Caco-2 (cell line): ENCODE data around the gene MEA1. TPM values are rescaled to one million over a fixed set of nuclear protein-coding genes. Genes with fewer than 3 reads are reported as not detected.

Source experiments
- BruUV-seq: library from RNA; stranded (reverse); fragments of 400-500 nt; replicated peaks from 2 replicates; lab custom pipeline; 2021; lab: Mats Ljungman, UMichigan
- CTCF ChIA-PET: fragments of 300-600 bp; sonication (Branson Sonifier 250); formaldehyde crosslinking; loops from one replicate; lab custom pipeline; 2022; ENCODE audit warnings: antibody characterized with exemption; lab: Charles Lee
- POLR2A ChIA-PET: fragments of 300-600 bp; sonication (Branson Sonifier 250); formaldehyde crosslinking; loops from one replicate; lab custom pipeline; 2022; ENCODE audit warnings: antibody characterized with exemption; lab: Charles Lee
- DNase-seq, 2 experiments: peaks; one replicate each; pipeline versions ENCODE4 v3.0.0 to v3.0.0-alpha.2; 2020 to 2022
- H3K27me3 ChIP-seq: replicated peaks from 2 replicates; pipeline ENCODE4 v1.6.0; 2011; ENCODE audit warnings: low read length; ENCODE audit not compliant: control insufficient read depth, insufficient read depth
- H3K36me3 ChIP-seq: 2 replicates; pipeline ENCODE4 v1.5.1; 2011; ENCODE audit warnings: low read length; ENCODE audit not compliant: control insufficient read depth, insufficient read depth
- H3K4me1 ChIP-seq: fragments of 250-450 bp; sonication (Bioruptor Pico); 2 replicates; pipeline ENCODE4 v1.5.1; 2020; ENCODE audit warnings: mild to moderate bottlenecking
- H3K4me3 ChIP-seq: 2 replicates; pipeline ENCODE4 v1.5.1; 2011; ENCODE audit warnings: low read depth, mild to moderate bottlenecking, control low read depth, low read length
- H3K9me3 ChIP-seq: fragments of 250-450 bp; sonication (Bioruptor Pico); 2 replicates; pipeline ENCODE4 v1.5.1; 2020; ENCODE audit warnings: mild to moderate bottlenecking, moderate library complexity
- H3K27ac Mint-ChIP-seq: one replicate; pipeline ENCODE4 v1.8.0; 2022; ENCODE audit warnings: mixed read lengths; ENCODE audit not compliant: unreplicated experiment
- H3K27me3 Mint-ChIP-seq: one replicate; pipeline ENCODE4 v1.8.0; 2022; ENCODE audit warnings: mixed read lengths; ENCODE audit not compliant: insufficient read depth, unreplicated experiment
- H3K36me3 Mint-ChIP-seq: one replicate; pipeline ENCODE4 v1.8.0; 2022; ENCODE audit warnings: mild to moderate bottlenecking, mixed read lengths; ENCODE audit not compliant: insufficient read depth, unreplicated experiment
- H3K4me1 Mint-ChIP-seq: one replicate; pipeline ENCODE4 v1.8.0; 2022; ENCODE audit warnings: low read depth, mixed read lengths; ENCODE audit not compliant: unreplicated experiment
- H3K4me3 Mint-ChIP-seq: one replicate; pipeline ENCODE4 v1.8.0; 2022; ENCODE audit warnings: mild to moderate bottlenecking, moderate library complexity, mixed read lengths; ENCODE audit not compliant: unreplicated experiment
- H3K9me3 Mint-ChIP-seq: one replicate; pipeline ENCODE4 v1.8.0; 2022; ENCODE audit warnings: mixed read lengths; ENCODE audit not compliant: unreplicated experiment
- intact Hi-C: fragments of 100-400 bp; cut with micrococcal nuclease; formaldehyde crosslinking; loops from one replicate; pipeline ENCODE4 v1.10.0; 2022; ENCODE audit not compliant: unreplicated experiment
- total RNA-seq: library from RNA; stranded (reverse); gene quantifications from 2 replicates; pipeline ENCODE4 v1.2.3, GENCODE V29; 2022
- TF ChIP-seq, protein P1 (sequence below), 2 experiments: fragments of 200-600 bp in 1 of 2; IDR thresholded peaks; 1 replicate in 1 of 2; 2 replicates in 1 of 2; pipeline versions ENCODE4 v1.5.1 to v1.8.0; 2011 to 2022; ENCODE audit warnings: antibody characterized with exemption in 1 of 2, control low read depth in 1 of 2, inconsistent platforms in 1 of 2, low read depth in 1 of 2, low read length in 1 of 2, mild to moderate bottlenecking in 1 of 2, moderate library complexity in 1 of 2; ENCODE audit not compliant: insufficient read depth in 1 of 2, severe bottlenecking in 1 of 2, unreplicated experiment in 1 of 2

MEA1 gene
- total RNA-seq, 1 experiment from 2014 or later = 62.3 TPM

DNA sequence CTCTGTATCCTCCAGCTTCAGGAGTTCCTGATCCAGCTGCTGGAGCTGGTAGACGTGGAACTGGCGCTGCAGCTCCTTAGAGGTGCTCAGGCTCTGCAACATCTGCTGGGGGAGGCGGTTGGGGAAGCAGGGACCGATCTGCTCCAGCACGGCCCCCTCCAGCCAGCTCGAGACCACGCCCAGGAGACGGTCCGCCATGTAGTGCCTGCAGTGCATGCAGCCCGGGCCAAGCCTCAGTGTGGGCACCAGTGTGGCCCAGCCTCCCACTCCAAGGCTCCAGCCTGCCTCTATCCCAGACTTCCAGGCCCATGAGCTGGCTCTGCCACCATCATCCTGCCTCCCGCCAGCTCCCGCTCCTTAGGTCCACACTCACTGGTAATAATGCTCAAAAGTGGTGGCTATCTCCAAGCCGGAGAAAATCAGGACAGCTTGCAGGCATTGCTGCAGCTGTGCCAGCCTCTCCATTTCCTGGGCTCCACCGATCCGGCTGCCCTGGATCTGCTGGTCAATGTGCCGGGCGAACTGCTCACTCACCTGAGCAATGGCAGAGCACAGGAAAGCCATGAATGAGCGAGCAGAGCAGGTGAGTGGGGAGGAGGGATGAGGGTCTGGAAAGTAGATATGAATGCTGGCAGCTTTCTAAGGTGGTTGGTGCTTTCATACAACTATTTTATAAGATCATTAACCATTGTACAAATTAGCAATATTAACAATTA, 27.0 kb upstream of the MEA1 start:
- peaks cover 4% of the 10 kb centered on the region for H3K36me3 ChIP-seq
- no peak overlapping the region for H3K4me3 ChIP-seq
- no peaks in the 10 kb centered on the region for H3K27me3 ChIP-seq
- no peaks in the 10 kb centered on the region for H3K27me3 Mint-ChIP-seq
- TF ChIP-seq, protein P1, sequence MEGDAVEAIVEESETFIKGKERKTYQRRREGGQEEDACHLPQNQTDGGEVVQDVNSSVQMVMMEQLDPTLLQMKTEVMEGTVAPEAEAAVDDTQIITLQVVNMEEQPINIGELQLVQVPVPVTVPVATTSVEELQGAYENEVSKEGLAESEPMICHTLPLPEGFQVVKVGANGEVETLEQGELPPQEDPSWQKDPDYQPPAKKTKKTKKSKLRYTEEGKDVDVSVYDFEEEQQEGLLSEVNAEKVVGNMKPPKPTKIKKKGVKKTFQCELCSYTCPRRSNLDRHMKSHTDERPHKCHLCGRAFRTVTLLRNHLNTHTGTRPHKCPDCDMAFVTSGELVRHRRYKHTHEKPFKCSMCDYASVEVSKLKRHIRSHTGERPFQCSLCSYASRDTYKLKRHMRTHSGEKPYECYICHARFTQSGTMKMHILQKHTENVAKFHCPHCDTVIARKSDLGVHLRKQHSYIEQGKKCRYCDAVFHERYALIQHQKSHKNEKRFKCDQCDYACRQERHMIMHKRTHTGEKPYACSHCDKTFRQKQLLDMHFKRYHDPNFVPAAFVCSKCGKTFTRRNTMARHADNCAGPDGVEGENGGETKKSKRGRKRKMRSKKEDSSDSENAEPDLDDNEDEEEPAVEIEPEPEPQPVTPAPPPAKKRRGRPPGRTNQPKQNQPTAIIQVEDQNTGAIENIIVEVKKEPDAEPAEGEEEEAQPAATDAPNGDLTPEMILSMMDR (IDR thresholded peaks at IDR 0.05; ENCODE audit: insufficient read depth in 1 of 2, low read depth in 1 of 2, low read length in 1 of 2, severe bottlenecking in 1 of 2, unreplicated experiment in 1 of 2) = no peak
- CTCF ChIA-PET = interaction anchor here (0.6 kb wide), 1 partner anchor 562 kb away, joined by 3 read pairs; no protein-coding TSS in a partner anchor
- no peaks in the 10 kb centered on the region for H3K9me3 Mint-ChIP-seq
- H3K36me3 Mint-ChIP-seq = peaks cover 70% of the 10 kb centered on the region
- no peaks in the 10 kb centered on the region for H3K4me1 ChIP-seq
- intact Hi-C loops = no loop called here
- H3K4me1 Mint-ChIP-seq = peaks cover 3% of the 10 kb centered on the region
- H3K9me3 ChIP-seq = no peaks in the 10 kb centered on the region
- no peak overlapping the region for H3K27ac Mint-ChIP-seq
- BruUV-seq = no TSS peak
- DNase-seq = no peak
- POLR2A ChIA-PET = interaction anchor here (0.6 kb wide), 1 partner anchor 123 kb away, joined by 6 read pairs; no protein-coding TSS in a partner anchor
- no peak overlapping the region for H3K4me3 Mint-ChIP-seq

DNA sequence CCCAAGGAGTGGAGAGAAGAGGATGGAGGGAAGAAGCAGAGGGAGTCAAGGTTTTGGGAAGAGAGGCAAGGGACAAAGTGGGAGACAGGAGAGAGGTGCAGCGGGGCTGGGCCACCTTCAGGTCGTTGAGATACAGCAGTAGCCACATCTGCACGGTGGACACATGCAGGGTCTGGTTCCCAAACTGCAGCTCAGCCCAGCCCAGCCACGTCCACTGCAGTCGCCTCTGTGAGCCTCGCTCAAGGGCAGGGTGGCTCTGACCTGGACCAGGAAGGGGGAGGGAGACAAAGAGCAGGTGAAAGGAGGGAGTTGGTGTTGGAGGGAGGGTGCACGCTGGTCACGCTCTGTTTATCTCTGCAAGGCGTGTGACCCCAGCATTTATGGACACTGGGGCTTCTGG, 25.0 kb upstream of the MEA1 start:
- Mint-ChIP-seq H3K9me3 (no peaks in the 10 kb centered on the region), H3K4me3 (no peak overlapping the region), H3K27ac (no peak overlapping the region), H3K4me1 (peaks cover 6% of the 10 kb centered on the region), H3K36me3 (peaks cover 73% of the 10 kb centered on the region), H3K27me3 (no peaks in the 10 kb centered on the region)
- CTCF ChIA-PET = no interaction called here
- intact Hi-C loops = no loop called here
- Histone ChIP-seq H3K9me3 (no peaks in the 10 kb centered on the region), H3K4me3 (no peak overlapping the region), H3K36me3 (peaks cover 4% of the 10 kb centered on the region), H3K4me1 (no peaks in the 10 kb centered on the region), H3K27me3 (no peaks in the 10 kb centered on the region)
- TF ChIP-seq, protein P1 (IDR thresholded peaks at IDR 0.05; ENCODE audit: insufficient read depth in 1 of 2, low read depth in 1 of 2, low read length in 1 of 2, severe bottlenecking in 1 of 2, unreplicated experiment in 1 of 2) = no peak
- POLR2A ChIA-PET = no interaction called here
- no peak for DNase-seq
- BruUV-seq = no TSS peak

DNA sequence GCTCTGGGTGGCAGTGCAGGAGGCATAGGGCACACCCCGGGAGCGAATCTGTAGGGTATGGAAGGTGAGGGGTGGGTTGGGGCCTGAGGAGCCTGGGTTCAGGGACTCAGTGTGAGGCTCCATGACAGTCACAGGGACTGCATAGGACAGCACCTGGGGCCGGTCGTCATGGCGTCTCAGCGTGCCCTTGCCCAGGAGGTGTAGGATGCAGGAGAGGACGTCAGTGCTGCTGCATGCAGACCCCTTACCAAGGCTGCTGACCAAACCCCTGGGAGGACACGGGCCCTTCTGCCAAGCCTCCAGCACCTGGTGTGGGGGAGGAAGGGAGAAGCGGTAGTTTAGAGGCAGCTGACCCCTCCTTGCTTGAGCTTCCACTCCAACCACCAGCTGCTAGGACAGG, 24.0 kb upstream of the MEA1 start:
- Mint-ChIP-seq H3K36me3 (peaks cover 73% of the 10 kb centered on the region), H3K9me3 (no peaks in the 10 kb centered on the region), H3K4me1 (peaks cover 6% of the 10 kb centered on the region), H3K4me3 (no peak overlapping the region), H3K27me3 (no peaks in the 10 kb centered on the region), H3K27ac (no peak overlapping the region)
- no peaks in the 10 kb centered on the region for H3K9me3 ChIP-seq
- H3K36me3 ChIP-seq = peaks cover 5% of the 10 kb centered on the region
- intact Hi-C loops = no loop called here
- ChIA-PET POLR2A (no interaction called here), CTCF (no interaction called here)
- H3K4me1 ChIP-seq = no peaks in the 10 kb centered on the region
- TF ChIP-seq, protein P1 (IDR thresholded peaks at IDR 0.05; ENCODE audit: insufficient read depth in 1 of 2, low read depth in 1 of 2, low read length in 1 of 2, severe bottlenecking in 1 of 2, unreplicated experiment in 1 of 2) = no peak
- no TSS peak for BruUV-seq
- DNase-seq = no peak
- H3K27me3 ChIP-seq = no peaks in the 10 kb centered on the region
- H3K4me3 ChIP-seq = no peak overlapping the region
